Epidermal melanocyte (primary cell): ENCODE data around the gene MRPS33.
"Not testable (repeated sequence)": the region's sequence is repeated elsewhere in the genome, so short reads cannot be mapped to it uniquely, and the experiment has no call there.

Source experiments
- DNase-seq: peaks from one replicate; pipeline ENCODE4 v3.0.0; 2011; ENCODE audit warnings: low spot score; ENCODE audit not compliant: insufficient read length

The MRPS33 gene

DNA sequence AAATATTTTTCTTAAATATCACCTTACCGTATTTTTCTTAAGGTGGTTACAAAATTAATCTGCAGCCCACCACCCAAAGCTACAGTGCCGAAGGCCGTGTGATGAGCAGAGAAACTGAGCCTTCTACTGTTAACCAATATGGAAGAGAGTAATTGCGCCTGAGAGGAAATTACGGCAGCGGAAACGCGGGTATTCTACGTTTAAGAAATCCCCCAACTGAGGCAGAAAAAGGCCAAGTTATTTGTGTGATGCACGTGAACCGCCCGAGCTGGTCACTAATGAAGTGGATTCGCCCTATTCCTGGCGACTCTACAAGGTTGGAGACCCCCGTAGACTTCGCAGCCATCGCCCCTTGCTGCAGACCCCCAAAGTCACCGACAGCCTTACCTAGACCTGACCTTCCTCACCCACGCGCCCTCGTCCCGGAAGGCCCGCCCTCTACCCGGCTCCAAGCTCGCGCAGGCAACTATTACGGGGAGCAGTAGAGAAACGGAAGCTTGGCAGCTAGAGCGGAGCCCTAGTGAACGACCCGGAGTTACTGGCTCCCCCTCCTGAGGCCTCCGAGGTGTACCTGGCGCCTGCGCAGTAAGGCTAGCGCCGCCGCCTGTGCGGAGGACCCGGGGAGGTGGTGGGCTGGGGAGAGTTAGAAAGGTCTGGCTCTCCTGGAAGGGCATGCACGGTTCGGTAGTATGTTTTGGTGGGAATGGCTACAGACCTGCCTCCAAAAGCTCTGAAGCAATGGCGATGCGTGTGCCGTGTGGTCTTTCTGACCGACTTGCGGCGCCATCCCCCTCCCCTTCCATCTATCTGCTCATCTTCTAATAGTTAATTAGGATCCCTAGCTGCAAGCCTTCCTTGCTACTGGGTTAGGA, at the start of gene MRPS33:
Gene MRPS33 (minus strand): TSS at position 429 of the 872 bp plus-strand sequence. CDS start 4,319 bp downstream, outside the sequence.
- peak; percentile 91 for DNase-seq

- DNase-seq, result no peak
Observed at GRCh38 chr7:141057788-141058187, 43.0 kb upstream of the MRPS33 start.

DNA sequence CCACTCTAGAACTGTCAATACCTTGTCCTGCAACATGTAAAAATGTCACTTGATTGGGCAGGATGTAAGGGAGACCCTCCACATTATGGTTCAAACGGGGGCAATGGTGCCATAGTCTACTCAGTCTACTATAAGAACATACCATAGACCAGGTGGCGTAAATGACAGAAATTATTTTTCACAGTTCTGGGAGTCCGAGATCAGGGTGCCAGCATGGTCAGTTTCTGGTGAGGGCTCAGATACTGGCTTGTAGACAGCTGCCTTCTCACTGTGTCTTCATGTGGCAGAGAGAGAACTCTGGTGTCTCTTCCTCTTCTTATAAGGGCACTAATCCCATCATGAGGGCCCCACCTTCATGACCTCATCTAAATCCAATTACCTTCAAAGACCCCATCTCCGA, 40.4 kb upstream of the MRPS33 start:
- DNase-seq, result no peak

- DNase-seq, result no peak
Observed at GRCh38 chr7:141053626-141054025, 38.9 kb upstream of the MRPS33 start.

- no peak for DNase-seq
Observed at GRCh38 chr7:141045842-141046620, 31.3 kb upstream of the MRPS33 start.

DNA sequence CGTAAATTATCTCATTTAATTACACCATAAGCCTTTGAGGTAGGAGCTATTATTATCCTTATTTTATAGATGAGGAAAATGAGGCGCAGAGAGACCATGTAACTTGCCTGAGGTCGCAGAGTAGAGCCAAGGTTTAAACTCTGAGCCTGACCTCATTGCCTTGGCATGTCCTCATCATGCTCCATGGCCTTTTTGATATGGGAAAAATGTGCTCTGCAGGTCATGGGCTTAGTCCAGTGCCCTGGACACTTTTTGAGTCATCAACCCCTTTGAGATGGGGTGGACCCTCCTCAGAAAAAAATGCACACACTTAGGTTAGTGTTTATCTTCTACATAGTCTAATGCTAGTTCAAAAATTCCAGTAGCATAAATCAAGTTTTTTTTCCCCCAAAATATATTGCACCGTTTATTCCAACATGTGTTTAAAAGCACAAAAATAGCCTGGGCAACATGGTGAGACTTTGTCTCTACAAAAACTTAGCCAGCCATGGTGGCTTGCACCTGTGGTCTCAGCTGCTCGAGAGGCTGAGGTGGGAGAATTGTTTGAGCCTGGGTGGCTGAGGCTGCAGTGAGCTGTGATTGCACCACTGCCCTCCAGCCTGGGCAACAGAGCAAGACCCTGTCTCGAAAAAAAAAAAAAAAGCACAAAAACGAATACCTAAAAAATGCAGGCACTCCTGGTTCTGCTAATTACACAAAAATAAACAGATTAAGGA, 30.5 kb upstream of the MRPS33 start:
- no peak for DNase-seq

- no peak for DNase-seq
Observed at GRCh38 chr7:141043616-141044015, 28.9 kb upstream of the MRPS33 start.

GRCh38 chr7:141042222-141043193, 27.8 kb upstream of the MRPS33 start:
- no peak for DNase-seq

DNA sequence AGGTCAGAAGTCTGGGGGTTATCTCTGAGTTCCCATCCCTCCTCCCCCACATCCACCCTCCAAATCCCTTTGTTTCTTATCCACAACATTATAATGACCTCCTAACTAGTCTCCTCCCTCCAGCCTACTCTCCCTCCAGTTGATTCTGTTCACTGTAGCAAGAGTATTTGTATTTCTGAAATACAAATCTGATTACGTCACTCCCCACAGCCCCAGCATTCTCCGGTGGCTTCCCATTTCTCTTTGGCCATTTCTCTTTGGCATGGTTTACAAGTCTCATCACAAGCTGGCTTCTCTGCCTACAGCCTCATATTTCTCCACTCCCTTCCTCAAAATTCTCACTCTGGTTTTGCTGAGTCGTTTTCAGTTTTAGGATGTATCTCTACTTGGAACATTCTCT, 24.6 kb upstream of the MRPS33 start:
- no peak for DNase-seq

DNA sequence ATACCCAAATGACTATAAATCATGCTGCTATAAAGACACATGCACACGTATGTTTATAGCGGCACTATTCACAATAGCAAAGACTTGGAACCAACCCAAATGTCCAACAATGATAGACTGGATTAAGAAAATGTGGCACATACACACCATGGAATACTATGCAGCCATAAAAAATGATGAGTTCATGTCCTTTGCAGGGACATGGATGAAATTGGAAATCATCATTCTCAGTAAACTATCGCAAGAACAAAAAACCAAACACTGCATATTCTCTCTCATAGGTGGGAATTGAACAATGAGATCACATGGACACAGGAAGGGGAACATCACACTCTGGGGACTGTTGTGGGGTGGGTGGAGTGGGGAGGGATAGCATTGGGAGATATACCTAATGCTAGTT, 23.3 kb upstream of the MRPS33 start:
- DNase-seq, result not testable (repeated sequence)

- DNase-seq, result not testable (repeated sequence)
Observed at GRCh38 chr7:141032539-141033323, 18.0 kb upstream of the MRPS33 start.

- no peak for DNase-seq
Observed at GRCh38 chr7:141028767-141029166, 14.0 kb upstream of the MRPS33 start.

GRCh38 chr7:141027043-141027442, 12.3 kb upstream of the MRPS33 start:
- no peak for DNase-seq

DNA sequence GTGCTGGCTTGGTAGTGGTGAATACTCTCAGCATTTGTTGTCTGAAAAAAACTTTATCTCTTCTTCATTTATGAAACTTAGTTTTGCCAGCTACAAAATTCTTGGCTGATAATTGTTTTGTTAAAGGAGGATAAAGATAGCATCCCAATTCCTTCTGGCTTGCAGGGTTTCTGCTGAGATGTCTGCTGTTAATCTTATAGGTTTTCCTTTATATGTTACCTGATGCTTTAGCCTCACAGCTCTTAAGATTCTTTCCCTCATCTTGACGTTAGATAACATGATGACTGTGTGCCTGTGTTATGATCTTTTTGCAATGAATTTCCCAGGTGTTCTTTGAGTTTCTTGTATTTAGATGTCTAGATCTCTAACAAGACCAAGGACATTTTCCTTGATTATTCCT, 9.9 kb upstream of the MRPS33 start:
- DNase-seq, result no peak

DNA sequence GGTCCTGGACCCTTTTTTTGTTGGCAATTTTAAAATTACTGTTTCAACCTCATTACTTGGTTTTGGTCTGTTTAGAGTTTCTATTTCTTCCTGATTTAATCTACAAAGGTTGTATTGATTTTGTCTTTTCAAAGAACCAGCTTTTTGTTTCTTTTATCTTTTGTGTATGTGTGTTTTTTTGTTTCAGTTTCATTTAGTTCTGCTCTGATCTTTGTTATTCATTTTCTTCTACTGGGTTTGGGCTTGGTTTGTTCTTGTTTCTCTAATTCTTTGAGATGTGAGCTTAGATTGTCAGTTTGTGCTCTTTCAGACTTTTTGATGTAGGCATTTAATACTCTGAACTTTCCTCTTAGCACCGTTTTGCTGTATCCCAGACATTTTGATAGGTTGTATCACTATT, 8.5 kb upstream of the MRPS33 start:
- no peak for DNase-seq

- no peak for DNase-seq
Observed at GRCh38 chr7:141017555-141017954, 2.8 kb upstream of the MRPS33 start.

DNA sequence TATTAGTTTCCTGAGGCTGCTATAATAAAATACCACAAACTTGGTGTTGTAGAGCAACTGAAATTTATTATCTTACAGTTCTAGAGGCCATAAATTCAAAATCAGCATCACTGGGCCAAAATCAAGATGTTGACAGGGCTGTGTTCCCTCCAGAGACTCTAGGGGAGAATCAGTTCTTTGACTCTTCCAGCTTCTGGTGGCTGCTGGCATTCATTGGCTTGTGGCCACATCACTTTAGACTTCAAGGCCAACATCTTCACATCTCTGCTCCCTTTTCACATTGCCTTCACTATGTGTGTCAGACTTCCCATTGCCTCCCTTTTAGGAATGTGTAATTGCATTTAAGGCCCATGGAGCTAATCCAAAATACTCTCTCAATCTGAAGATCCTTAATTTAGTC, 1.6 kb upstream of the MRPS33 start:
- DNase-seq, result no peak

DNA sequence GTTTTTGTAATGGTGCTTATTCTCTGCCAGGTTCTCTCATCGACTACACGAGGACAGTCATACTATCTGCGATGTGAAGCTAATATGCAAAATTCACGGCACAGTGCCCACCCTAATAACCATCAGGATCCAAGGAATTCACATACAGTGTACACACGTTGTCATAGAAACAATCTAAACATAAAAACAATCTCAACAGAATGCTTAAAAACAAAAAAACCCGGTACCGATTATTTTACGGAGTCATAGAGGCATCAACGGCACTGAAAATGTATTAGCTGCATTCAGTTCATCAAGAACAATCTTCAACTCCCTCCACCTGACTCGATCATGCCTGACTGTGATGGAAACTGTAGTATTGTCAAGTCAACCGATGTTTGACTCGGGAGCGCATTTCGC, 628 bp downstream of the MRPS33 start:
- no peak for DNase-seq

DNA sequence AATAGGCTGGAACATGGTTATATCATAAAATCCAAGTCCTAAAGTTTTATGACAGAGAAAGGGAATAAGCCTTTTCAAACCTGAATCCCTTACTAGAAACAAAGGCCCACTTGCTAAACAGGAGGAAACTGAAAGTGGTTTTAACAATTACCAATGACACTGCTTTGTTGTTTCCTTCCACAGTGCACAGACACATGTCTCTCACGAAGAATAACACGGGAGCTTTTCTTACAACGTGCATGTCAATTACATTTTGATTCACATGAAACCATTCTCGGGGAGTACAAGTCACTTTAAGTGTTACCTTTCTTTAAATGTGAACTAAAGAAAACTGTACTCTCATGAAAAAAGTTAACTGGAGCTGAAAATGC, 1.4 kb downstream of the MRPS33 start:
- DNase-seq, result no peak
